ENCODE results near the gene ABCA2.

Gene ABCA2

GRCh38 chr9:137027369-137028262, at the start of gene ABCA2:
Gene ABCA2, minus strand, starts transcription at chr9:137028237. Its CDS starts 97 bp downstream, at chr9:137028140.
- in situ Hi-C loops (cut with MboI; ENCODE audit: low sequenced_read_pairs) = no loop called here

- in situ Hi-C loops (cut with MboI; ENCODE audit: low sequenced_read_pairs) = no loop called here
These were observed 49.1 kb upstream of the ABCA2 start, which contains the start of gene UAP1L1 for GRCh38 chr9:137077010-137077747. Gene UAP1L1, plus strand, starts transcription at chr9:137077517. Its CDS starts 16 bp downstream, at chr9:137077533.

- in situ Hi-C loops (cut with MboI; ENCODE audit: low sequenced_read_pairs) = no loop called here
These were observed 48.6 kb upstream of the ABCA2 start for GRCh38 chr9:137076636-137077009.

GRCh38 chr9:137075275-137075775, 47.3 kb upstream of the ABCA2 start:
- in situ Hi-C loops (cut with MboI; ENCODE audit: low sequenced_read_pairs) = no loop called here

GRCh38 chr9:137074657-137075274, 46.7 kb upstream of the ABCA2 start:
- in situ Hi-C loops (cut with MboI; ENCODE audit: low sequenced_read_pairs) = no loop called here

GRCh38 chr9:137073992-137074399, 46.0 kb upstream of the ABCA2 start:
- in situ Hi-C loops (cut with MboI; ENCODE audit: low sequenced_read_pairs) = no loop called here

GRCh38 chr9:137071282-137071681, 43.2 kb upstream of the ABCA2 start:
- in situ Hi-C loops (cut with MboI; ENCODE audit: low sequenced_read_pairs) = no loop called here

GRCh38 chr9:137070906-137071275, 42.9 kb upstream of the ABCA2 start:
- in situ Hi-C loops (cut with MboI; ENCODE audit: low sequenced_read_pairs) = no loop called here

- in situ Hi-C loops (cut with MboI; ENCODE audit: low sequenced_read_pairs) = no loop called here
These were observed 42.3 kb upstream of the ABCA2 start, which contains the start of gene SAPCD2 for GRCh38 chr9:137070201-137070905. Gene SAPCD2, minus strand, starts transcription at chr9:137070557. Its CDS starts 97 bp downstream, at chr9:137070460.

- in situ Hi-C loops (cut with MboI; ENCODE audit: low sequenced_read_pairs) = no loop called here
These were observed 41.6 kb upstream of the ABCA2 start for GRCh38 chr9:137069508-137070091.

GRCh38 chr9:137068539-137069507, 40.8 kb upstream of the ABCA2 start:
- in situ Hi-C loops (cut with MboI; ENCODE audit: low sequenced_read_pairs) = no loop called here

GRCh38 chr9:137067860-137068538, 40.0 kb upstream of the ABCA2 start:
- in situ Hi-C loops (cut with MboI; ENCODE audit: low sequenced_read_pairs) = no loop called here

- in situ Hi-C loops (cut with MboI; ENCODE audit: low sequenced_read_pairs) = no loop called here
These were observed 38.2 kb upstream of the ABCA2 start for GRCh38 chr9:137066096-137066861.

GRCh38 chr9:137065336-137065967, 37.4 kb upstream of the ABCA2 start:
- in situ Hi-C loops (cut with MboI; ENCODE audit: low sequenced_read_pairs) = no loop called here

GRCh38 chr9:137064880-137065164, 36.8 kb upstream of the ABCA2 start:
- in situ Hi-C loops (cut with MboI; ENCODE audit: low sequenced_read_pairs) = no loop called here

- in situ Hi-C loops (cut with MboI; ENCODE audit: low sequenced_read_pairs) = no loop called here
These were observed 36.2 kb upstream of the ABCA2 start for GRCh38 chr9:137064027-137064879.

Data from hTERT RPE-1 (cell line).